ENCODE data around the gene GLI3.

Gene GLI3

GRCh38 chr7:42137431-42137830, 99.6 kb downstream of the GLI3 start:
- DNase-seq, result no peak

- no peak for DNase-seq
These were observed 101.3 kb downstream of the GLI3 start for GRCh38 chr7:42135728-42136127.

- DNase-seq, result no peak
These were observed 102.6 kb downstream of the GLI3 start for GRCh38 chr7:42134276-42134876.

DNA sequence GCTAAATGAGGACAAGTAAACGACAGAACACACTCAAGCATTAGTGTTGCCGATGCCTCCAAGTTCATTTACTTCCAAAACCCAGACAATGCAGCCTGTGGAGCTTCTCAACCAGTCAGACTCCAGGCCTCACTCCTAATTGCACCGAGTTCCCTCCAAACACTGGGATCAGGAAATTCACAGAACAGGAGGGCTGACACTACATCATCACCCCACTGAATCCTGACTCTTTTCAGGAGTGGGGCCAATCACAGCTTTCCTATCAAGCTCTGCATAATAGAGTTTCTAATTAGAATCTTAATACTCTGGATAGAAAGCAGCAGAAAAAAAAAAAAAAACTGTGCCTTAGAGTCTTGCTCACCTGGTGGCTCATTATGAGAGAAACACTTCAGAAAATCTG, 103.7 kb downstream of the GLI3 start:
- DNase-seq, result no peak

DNA sequence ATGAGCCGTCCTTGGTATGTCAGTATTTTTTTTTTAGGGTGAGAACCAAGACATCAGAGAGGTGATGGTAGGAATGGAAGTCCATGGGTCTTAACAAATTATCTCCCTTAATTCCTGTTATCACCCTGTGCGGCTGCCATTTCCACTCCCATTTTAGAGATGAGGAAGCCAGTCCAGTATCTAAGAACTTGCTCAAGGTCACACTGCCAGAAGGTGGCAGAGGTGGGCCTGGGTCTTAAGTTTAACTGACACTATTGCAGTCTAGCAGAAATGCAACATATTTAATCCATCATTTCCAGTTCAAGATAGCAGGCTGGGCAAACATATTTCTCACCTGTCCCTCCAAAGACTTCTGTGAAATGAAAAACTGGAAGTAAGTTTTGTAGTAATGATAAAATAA, 108.3 kb downstream of the GLI3 start:
- no peak for DNase-seq

GRCh38 chr7:42127232-42127622, 109.8 kb downstream of the GLI3 start:
- no peak for DNase-seq

DNA sequence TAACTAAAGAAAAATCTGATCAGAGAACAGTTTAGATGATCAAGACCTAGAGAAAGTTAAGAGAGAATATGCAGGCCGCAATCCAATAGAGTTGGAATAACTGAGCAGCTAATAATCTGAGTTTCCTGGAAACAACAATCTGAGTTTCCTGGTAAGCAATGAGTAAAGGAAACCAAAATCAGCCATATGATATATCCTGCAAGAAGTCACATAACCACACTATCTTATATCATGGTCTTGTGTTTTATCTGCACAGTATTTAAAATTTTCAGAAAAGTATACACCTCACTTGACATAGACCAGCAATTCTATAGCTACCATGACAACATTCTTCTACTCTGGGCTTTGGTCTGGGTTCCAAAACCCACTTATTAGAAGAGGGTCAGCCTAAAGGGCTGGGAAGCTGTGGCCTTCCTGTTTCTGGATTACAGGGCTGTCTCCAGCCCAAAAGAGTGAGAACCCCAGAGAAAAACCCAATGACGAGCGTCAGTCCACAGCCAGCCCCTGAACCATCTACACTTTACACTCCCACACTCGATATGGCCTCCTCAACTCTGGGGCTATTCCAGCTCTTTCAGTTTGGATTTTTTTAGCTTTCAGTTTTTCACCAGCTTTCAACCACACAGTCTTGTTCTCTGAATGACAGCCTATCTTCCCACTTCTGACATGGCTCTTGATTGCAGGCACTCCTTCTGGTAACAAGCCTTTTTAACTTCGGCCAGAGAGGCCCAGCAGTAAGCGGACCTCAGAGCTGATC, 110.4 kb downstream of the GLI3 start:
- no peak for DNase-seq

- DNase-seq, result no peak
These were observed 111.7 kb downstream of the GLI3 start for GRCh38 chr7:42125321-42125720.

GRCh38 chr7:42123716-42124115, 113.3 kb downstream of the GLI3 start:
- no peak for DNase-seq

DNA sequence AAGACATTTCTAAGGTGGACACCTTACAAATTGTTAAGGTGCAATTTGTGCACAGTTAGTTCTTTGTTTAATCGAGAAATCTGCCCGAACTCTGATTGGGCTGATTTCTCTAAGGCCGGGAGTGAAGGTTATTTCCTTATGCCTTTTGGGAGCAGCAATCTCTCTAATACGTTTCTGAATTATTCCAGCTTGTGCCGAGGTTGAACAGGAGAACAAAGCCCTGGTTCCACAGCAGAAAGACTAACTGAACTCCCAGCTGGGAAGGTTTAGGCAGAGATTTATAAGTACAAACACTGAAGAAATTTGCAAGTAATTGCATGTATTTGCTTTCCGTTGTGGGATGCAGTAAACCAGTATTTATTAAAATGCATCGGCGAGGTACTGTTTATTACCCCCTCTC, 116.8 kb downstream of the GLI3 start:
- no peak for DNase-seq

DNA sequence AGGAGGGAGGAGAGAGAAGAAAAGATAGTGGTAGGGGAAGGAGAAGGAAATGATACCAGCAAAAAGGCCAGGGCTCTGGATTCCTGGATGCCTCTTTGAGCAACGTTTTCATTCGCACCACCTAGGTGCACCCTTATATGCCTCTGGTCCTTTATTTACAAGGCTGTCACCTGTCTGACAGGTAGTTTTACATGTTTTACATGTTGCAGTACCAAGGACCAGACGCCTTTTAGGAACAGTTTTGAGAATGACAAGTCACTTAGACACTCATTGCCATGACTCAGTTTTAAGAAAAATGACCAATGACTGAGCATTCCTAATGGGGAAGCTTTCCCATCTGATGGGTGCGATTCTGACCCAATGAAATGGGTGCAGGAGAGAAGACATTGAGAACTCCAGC, 119.8 kb downstream of the GLI3 start:
- DNase-seq, result no peak

GRCh38 chr7:42115795-42116194, 121.2 kb downstream of the GLI3 start:
- no peak for DNase-seq

GRCh38 chr7:42110333-42110732, 126.7 kb downstream of the GLI3 start:
- no peak for DNase-seq

DNA sequence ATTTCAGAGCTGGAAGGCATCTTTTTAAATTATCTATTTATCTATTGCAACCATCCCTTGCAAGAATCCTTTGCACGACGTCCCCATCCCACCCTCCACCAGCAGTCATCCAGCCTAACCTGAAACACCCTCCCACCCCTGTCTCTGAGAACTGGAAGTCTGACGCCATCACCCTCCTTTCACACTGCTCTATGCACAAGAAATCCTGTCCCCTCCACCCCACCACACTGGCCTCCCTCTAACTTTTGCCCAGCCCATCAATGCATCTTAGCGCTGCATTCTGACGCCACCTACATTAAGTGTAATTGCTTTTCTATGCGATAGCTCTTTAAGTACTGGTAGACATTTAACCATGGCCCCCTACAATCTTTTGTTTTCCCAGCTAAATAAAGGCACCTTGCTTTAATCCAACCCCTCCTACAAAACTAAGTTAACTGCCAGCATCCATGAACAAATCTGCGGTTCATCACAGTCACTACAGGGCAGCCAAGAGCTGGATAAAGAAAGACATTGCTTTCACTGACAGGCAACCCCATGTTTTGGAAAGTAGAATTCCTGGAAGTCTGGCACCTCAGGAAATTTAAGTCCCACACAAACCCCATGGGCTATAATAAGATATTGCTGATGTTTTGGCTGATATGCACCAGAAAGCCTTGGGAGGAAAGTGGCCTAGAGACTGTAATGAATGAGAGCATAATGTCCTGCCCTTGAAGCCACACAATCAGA, 128.0 kb downstream of the GLI3 start:
- no peak for DNase-seq

- no peak for DNase-seq
These were observed 129.3 kb downstream of the GLI3 start for GRCh38 chr7:42107484-42108240.

- DNase-seq, result no peak
These were observed 130.4 kb downstream of the GLI3 start for GRCh38 chr7:42106562-42106961.

GRCh38 chr7:42105554-42106358, 131.3 kb downstream of the GLI3 start:
- DNase-seq, result no peak

DNA sequence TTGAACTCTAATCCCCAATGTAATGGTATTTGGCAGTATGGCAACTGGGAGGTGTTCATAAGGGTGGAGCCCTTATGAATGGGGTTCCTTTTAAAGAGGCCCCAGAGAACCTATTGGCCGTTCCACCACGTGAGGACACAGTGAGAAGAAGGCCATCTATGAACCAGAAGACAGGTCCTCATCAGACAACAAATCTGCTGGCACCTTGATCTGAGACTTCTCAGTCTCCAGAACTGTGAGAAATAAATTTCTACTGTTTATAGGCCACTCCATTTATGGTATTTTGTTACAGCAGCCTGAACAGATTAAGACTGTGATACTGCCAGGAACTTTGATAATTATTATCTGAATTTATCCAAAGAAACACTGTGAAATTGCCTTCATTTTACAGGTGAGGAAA, 132.3 kb downstream of the GLI3 start:
- DNase-seq, result no peak

DNA sequence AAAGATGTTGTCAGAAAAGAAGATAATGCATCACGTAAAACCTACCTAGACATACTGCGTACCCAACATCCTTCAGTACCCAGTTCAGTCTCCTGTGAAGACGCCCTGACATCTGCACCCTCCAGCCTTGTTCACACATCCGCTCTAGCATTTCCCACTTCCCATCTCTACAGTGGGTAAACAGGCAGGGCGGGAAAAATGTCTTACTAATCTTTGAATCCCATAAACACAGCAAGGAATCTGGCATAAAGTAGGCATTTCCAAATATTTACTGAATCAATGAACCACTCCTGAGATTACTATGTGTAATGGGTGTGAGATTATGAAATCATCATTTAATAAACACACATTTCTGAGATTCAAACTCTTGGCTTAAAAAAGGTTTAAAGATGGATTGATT, 132.8 kb downstream of the GLI3 start:
- no peak for DNase-seq

- DNase-seq, result no peak
These were observed 133.6 kb downstream of the GLI3 start for GRCh38 chr7:42103456-42103855.

DNA sequence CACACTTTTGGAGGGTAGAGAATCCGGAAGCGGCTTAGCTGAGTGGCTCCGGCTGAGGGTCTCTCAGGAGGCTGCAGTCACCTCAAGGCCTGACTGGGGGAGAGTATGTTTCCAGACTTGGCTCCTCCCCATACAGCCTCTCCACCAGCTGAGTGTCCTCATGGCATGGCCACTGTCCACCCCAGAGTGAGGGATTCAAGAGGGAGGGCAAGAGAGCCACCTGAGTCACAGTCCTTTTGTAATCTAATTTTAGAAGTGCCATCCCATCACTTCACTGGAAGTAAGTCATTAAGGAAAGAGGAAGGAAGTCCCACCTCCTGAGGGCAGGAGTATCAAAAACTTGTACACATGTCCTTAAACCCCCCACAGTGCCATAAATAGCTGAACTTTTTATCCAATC, 134.0 kb downstream of the GLI3 start:
- DNase-seq, result no peak

- no peak for DNase-seq
These were observed 134.7 kb downstream of the GLI3 start for GRCh38 chr7:42102301-42102700.

- DNase-seq, result no peak
These were observed 136.9 kb downstream of the GLI3 start for GRCh38 chr7:42100156-42100508.
